ENCODE data around the gene HLA-DQB1.
"Not testable (repeated sequence)": the region's sequence is repeated elsewhere in the genome, so short reads cannot be mapped to it uniquely, and the experiment has no call there.

The HLA-DQB1 gene

DNA sequence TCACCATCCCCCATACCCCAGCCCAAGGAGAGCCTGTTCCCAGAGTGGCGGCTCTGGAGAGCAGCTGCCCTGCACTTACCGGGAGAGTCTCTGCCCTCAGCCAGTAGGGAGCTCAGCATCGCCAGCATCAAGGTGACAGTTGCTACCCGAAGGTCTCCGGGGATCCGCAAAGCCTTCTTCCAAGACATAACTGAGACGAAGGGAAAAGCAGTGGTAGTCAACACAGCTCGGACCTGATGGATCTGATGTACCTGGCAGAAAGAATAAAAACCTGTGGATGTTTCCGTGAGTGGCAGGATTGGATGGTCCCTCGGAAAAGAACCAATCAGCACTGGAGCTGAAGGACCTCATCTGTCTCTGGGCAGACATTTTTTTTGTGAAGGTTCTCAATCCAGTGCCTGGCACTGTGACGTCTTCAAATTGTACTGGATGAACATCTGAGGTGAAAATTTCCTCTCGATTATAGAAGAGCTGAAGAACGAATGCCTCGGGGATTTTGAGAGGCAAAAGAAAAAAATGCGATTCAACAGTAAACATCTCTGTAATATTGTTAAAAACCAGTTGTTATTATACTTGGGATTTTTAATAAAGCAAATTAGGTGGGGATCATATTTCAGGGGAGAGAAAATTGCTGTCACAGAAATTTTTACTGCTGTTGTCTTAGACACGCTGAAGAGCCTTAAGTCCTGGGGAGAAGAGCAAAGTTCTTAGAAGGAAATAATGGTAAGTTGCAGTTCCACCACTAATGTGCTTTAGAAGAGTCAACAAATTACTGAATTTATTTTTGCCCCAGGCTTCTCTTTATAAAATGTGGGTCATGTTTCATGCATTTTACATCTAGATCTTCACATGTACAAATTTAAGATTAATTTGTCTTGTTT lies at the start of gene HLA-DQB1:
TSS of gene HLA-DQB1 (minus strand) at position 238 of the 881 bp plus-strand sequence. CDS start at position 188, 50 bp downstream.
- Mint-ChIP-seq H3K36me3 (ENCODE audit: low read depth) (no peaks in the 10 kb centered on the region), H3K27me3 (peaks cover 33% of the 10 kb centered on the region), H3K4me3 (peak within 1 kb of the TSS; percentile 78), H3K4me1 (ENCODE audit: low read depth) (peaks cover 52% of the 10 kb centered on the region), H3K27ac (peak within 1 kb of the TSS; percentile 67), H3K9me3 (no peaks in the 10 kb centered on the region)
- peak; percentile 63 for DNase-seq

DNA sequence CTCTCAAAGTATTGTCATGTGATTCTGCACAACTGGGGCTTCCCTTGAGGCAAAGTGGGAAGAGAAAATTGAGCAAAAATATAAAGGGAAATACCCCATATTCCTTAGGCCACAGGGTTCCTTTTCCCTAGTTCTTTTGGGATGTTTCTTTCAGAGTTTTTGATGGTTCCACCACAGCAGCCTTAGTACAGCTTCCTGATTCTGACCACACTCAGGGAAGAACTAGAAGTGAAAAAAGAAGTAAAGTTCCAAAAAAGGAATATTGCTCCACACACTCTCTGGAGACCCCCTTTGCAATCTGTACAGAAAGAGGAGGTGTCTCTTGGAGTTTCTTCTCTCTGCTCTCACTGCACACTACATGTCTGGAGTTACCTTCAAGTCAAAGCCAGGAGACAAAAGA lies 46.8 kb upstream of the HLA-DQB1 start:
- Mint-ChIP-seq H3K9me3 (no peaks in the 10 kb centered on the region), H3K36me3 (ENCODE audit: low read depth) (no peaks in the 10 kb centered on the region), H3K27me3 (no peaks in the 10 kb centered on the region)

DNA sequence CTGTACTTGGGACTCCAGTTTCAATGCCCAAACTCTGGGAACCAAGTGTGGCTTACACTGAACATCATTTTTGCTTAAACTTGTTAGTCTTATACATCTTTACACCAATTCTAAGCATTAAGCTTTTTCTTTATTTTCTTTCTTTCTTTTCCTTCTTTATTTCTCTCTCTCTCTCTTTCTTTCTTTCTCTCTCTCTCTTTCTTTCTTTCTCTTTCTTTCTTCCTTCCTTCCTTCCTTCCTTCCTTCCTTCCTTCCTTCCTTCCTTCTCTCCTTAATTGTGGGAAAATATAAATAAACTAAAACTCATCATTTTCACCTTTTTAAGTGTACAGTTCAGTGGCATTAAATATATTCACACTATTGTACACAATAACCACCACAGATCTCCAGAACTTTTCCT lies 43.2 kb upstream of the HLA-DQB1 start:
- no peak for DNase-seq
- no peaks in the 10 kb centered on the region for H3K36me3 Mint-ChIP-seq (ENCODE audit: low read depth)
- no peaks in the 10 kb centered on the region for H3K27me3 Mint-ChIP-seq
- no peaks in the 10 kb centered on the region for H3K4me1 Mint-ChIP-seq (ENCODE audit: low read depth)
- peaks cover 2% of the 10 kb centered on the region for H3K9me3 Mint-ChIP-seq
- H3K27ac Mint-ChIP-seq, result no peak overlapping the region
- no peak overlapping the region for H3K4me3 Mint-ChIP-seq

More for the DNA sequence above, 46.8 kb upstream of the HLA-DQB1 start:
- no peak overlapping the region for H3K27ac Mint-ChIP-seq
- no peak for DNase-seq
- H3K4me3 Mint-ChIP-seq, result no peak overlapping the region
- H3K4me1 Mint-ChIP-seq (ENCODE audit: low read depth), result no peaks in the 10 kb centered on the region

DNA sequence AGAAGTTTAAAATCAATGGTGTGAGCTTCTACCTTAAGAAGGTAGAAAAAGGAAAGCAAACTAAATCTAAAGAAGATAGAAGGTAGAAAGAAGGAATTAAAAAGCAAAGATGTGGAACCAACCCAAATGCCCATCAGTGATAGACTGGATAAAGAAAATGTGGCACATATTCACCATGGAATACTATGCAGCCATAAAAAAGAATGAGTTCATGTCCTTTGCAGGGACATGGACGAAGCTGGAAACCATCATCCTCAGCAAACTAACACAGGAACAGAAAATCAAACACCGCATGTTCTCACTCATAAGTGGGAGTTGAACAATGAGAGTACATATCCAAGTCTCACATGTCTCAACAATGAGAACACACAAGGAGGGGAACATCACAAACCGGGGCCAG lies 38.7 kb upstream of the HLA-DQB1 start:
- H3K4me3 Mint-ChIP-seq, result not testable (repeated sequence)

DNA sequence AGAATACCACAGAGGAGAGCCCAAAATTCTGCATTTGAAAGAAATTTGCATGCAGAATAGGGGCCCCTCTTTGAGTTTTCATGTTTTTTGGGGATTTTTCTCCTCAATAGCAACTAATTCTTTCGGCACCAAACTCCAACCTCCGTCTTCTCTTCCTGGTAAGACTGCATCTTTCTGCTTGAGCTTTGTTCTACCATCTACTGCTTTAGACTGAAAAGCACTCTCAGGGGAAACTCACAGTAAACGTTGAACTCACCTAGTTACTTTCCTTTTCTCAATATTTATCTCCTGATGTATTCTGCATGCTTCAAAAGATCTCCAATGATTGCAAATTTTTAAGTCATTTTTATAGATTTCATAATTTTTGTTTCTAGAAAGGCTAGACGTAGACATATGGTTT lies 36.9 kb upstream of the HLA-DQB1 start:
- Mint-ChIP-seq H3K4me3 (no peak overlapping the region), H3K9me3 (peaks cover 2% of the 10 kb centered on the region), H3K27me3 (peaks cover 23% of the 10 kb centered on the region), H3K27ac (no peak overlapping the region), H3K4me1 (ENCODE audit: low read depth) (peaks cover 4% of the 10 kb centered on the region), H3K36me3 (ENCODE audit: low read depth) (no peaks in the 10 kb centered on the region)
- DNase-seq, result no peak

More for the DNA sequence above, 38.7 kb upstream of the HLA-DQB1 start:
- H3K36me3 Mint-ChIP-seq (ENCODE audit: low read depth); H3K27ac Mint-ChIP-seq; H3K9me3 Mint-ChIP-seq; DNase-seq; H3K4me1 Mint-ChIP-seq (ENCODE audit: low read depth): not testable (repeated sequence)
- H3K27me3 Mint-ChIP-seq, result peaks cover 23% of the 10 kb centered on the region

DNA sequence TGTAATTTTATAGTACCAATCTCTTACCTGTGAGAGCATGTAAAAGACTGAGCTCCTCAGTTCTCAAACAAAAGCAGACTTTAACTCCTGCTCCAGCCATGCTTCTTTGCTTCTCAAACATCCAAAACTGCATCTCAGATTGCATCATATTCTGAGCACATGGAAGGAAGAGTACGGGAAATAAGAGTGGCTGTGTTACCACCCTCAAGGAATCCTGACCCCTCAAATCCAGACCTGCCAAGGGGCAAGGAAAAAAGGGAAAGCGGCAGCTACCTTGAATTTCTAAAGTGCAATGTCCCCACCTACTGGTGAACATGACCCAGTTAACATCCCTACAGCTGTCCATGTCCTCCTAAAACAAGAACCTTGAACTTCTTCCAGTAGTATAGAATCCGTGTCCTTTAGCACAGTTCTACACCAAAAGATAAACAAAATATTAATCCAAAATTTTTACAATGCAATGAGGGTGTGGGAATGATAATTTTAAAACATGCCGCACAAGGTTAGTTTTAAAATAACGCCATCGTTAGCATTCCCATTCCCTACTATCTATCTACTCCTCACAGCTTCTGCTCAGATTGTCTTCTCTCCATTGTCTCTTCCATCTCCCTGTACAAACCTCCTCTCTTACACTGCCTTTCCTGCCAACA lies 34.1 kb upstream of the HLA-DQB1 start:
- H3K4me1 Mint-ChIP-seq (ENCODE audit: low read depth), result peaks cover 4% of the 10 kb centered on the region
- DNase-seq, result peak; percentile 37
- no peak overlapping the region for H3K4me3 Mint-ChIP-seq
- peaks cover 2% of the 10 kb centered on the region for H3K9me3 Mint-ChIP-seq
- H3K27me3 Mint-ChIP-seq, result peaks cover 23% of the 10 kb centered on the region
- no peak overlapping the region for H3K27ac Mint-ChIP-seq
- H3K36me3 Mint-ChIP-seq (ENCODE audit: low read depth), result no peaks in the 10 kb centered on the region

DNA sequence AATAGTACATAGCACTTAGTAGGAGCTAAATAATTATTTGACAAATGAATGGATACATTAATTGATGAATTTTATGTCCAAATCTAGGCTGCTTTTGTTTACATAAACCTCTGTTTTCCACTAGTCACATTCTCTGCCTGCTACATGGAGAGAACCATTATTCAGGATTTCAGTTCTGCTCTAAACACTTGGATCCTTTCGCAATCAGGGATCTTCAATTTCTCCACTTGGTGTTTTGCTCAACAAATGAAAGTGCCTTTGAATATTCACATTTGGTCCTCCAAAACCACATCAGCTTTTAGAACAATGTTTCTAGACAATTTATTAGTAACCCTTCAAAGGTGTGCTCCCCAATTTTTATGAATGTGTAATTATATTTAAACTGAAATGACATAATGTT lies 30.6 kb upstream of the HLA-DQB1 start:
- Mint-ChIP-seq H3K4me3 (no peak overlapping the region), H3K27me3 (peaks cover 39% of the 10 kb centered on the region), H3K4me1 (ENCODE audit: low read depth) (peaks cover 5% of the 10 kb centered on the region), H3K9me3 (no peaks in the 10 kb centered on the region), H3K36me3 (ENCODE audit: low read depth) (no peaks in the 10 kb centered on the region), H3K27ac (no peak overlapping the region)
- no peak for DNase-seq

DNA sequence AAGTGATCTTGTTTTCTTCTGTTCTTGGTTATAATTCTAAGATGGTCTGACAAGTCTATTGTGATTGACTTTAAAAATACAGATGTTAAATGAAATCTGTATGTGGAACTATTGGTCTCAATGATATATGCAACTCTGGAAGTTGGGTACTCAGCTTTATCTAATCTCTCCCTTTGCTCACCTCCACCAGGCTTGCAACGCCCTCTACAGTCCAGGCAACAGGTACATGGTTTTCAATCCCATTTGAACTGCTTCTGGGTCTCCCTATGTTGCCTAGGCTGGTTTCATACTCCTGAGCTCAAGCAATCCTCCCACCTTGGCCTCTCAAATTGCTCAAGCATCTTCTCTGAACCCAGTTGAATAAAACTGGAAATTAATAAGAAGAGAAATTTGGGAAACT lies 25.6 kb upstream of the HLA-DQB1 start:
- peaks cover 20% of the 10 kb centered on the region for H3K27me3 Mint-ChIP-seq
- H3K36me3 Mint-ChIP-seq (ENCODE audit: low read depth), result no peaks in the 10 kb centered on the region
- H3K4me3 Mint-ChIP-seq, result no peak overlapping the region
- no peaks in the 10 kb centered on the region for H3K9me3 Mint-ChIP-seq
- DNase-seq, result peak; percentile 43
- peaks cover 12% of the 10 kb centered on the region for H3K4me1 Mint-ChIP-seq (ENCODE audit: low read depth)
- H3K27ac Mint-ChIP-seq, result no peak overlapping the region

DNA sequence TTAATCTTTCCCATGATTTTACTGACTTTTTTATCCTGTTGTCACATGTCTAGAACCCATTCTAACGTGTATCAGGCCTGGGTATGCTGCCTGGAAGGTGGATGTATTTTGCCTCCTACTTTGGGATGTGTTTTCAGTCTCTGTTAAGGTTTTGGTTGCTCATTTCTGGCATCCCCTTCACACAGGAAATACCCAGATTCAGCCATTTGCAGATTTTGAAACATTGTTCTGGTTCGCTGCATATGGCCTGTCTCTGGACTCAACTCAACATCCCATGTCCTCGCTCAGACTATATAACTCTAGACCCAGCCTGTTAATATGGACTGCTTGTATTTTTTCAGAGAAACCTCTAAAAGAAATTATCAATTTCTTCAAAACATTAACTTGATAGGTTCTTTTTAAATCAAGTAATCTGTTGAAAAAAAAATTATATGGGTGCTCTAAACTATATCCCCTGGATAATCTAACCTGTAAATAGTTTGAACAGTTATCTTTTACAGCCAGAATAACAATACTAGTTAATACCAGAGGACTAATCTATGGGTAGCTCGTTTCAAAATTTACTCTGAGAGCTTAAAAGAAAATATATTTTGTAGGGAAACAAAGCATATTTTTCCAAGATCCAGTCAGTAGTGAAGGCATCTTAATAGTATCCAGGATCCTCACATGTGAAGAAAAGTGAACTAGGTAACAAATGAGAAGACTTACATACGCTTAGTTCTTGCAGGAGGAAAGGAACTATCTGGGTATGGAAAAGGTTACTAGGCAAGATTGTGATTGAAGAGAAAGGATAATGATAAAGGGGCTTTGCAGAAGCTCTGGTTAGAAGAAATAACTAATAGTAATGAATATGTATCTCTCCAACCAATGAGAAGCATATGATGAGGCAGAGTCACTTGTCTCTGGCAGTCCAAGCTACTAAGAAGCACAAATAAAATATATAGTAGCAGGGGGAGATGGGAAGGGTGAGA lies 23.4 kb upstream of the HLA-DQB1 start:
- no peak for DNase-seq
- H3K36me3 Mint-ChIP-seq (ENCODE audit: low read depth), result no peaks in the 10 kb centered on the region
- H3K27me3 Mint-ChIP-seq, result peaks cover 18% of the 10 kb centered on the region
- H3K9me3 Mint-ChIP-seq, result no peaks in the 10 kb centered on the region
- no peak overlapping the region for H3K4me3 Mint-ChIP-seq
- peaks cover 29% of the 10 kb centered on the region for H3K4me1 Mint-ChIP-seq (ENCODE audit: low read depth)
- H3K27ac Mint-ChIP-seq, result no peak overlapping the region

DNA sequence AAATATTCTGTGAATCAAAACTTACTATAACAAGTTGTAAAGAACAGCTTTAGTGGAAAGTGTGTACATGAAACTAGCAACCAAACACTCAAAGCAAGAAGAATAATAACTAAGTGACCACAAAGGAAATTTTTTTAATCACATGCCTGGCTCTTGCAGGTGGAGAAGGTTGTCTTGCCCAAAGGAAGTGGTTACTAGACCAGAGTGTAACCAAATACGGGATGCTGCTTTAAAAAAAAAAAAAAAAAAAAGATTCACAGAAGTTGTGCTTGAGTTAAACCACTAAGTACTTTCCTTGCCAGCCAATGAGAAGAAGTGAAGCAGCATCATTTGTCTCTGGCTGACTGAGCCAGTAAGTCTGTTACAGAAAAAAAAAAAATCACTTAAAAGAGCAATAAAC lies 19.1 kb upstream of the HLA-DQB1 start:
- Mint-ChIP-seq H3K36me3 (ENCODE audit: low read depth) (no peaks in the 10 kb centered on the region), H3K4me1 (ENCODE audit: low read depth) (peaks cover 29% of the 10 kb centered on the region), H3K4me3 (peak overlapping the region; percentile 6), H3K27me3 (no peaks in the 10 kb centered on the region), H3K9me3 (no peaks in the 10 kb centered on the region), H3K27ac (peak overlapping the region; percentile 76)
- no peak for DNase-seq

DNA sequence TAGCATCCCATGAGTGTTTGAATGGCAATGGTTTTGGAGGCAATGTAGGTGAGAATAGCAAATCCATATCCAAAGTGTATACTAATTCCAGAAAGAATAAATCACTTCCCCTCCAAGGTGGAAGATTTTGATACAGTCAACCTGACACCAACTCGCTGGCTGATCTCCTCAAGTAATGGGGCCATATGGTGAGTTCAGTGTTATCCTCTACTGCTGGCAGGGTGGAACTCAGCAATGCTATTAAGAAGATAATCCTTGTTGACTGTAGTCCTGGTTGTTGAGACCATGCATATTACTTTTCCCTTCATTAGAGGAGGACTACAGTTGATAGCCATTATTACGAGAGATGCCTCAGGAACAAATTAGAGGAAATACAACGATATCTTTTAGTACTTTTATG lies 17.8 kb upstream of the HLA-DQB1 start:
- no peak for DNase-seq
- Mint-ChIP-seq H3K4me3 (no peak overlapping the region), H3K9me3 (no peaks in the 10 kb centered on the region), H3K36me3 (ENCODE audit: low read depth) (no peaks in the 10 kb centered on the region), H3K4me1 (ENCODE audit: low read depth) (peaks cover 22% of the 10 kb centered on the region), H3K27me3 (no peaks in the 10 kb centered on the region), H3K27ac (no peak overlapping the region)

DNA sequence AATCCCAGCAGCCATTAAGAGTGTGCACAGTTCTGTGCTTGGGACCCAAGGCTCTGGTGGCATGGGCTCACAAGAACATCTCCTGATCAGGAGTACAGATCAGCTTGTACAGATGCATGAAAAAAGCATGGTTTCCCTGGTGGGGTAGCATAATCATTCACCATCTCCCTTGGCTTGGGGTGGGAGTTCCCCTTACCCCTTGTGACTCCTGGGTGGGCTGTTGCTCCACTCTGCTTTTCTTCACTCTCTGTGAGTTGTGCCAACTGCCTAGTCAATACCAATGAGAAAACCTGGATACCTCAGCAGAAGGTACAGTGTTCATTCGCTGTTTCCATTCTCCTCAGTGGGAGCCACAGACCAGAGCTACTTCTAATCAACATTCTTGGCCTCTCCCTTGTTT lies 13.6 kb upstream of the HLA-DQB1 start:
- Mint-ChIP-seq H3K27me3 (no peaks in the 10 kb centered on the region), H3K4me1 (ENCODE audit: low read depth) (peaks cover 5% of the 10 kb centered on the region), H3K36me3 (ENCODE audit: low read depth) (no peaks in the 10 kb centered on the region), H3K9me3 (peaks cover 16% of the 10 kb centered on the region), H3K4me3 (no peak overlapping the region), H3K27ac (no peak overlapping the region)
- DNase-seq, result no peak

DNA sequence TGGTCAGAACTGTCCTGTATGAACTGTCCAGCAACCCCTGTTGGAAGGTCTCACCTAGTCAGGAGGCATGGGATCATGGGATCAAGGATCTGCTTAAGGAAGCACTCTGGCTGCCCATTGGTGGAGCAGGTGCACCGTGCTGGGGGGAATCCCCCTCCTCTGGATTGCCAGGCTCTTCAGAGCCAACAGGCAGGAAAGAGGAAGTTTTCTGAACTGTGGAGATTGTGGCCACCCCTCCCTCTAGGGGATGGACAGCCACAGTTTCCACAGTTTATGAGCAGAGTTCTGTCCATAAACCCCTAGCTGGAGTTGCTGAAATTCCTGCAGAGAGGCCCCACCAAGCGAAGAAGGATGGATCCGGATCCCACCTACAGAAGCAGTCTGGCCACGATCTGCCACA lies 13.0 kb upstream of the HLA-DQB1 start:
- Mint-ChIP-seq H3K27me3 (no peaks in the 10 kb centered on the region), H3K36me3 (ENCODE audit: low read depth) (no peaks in the 10 kb centered on the region), H3K27ac (no peak overlapping the region), H3K4me1 (ENCODE audit: low read depth) (peaks cover 3% of the 10 kb centered on the region), H3K9me3 (peaks cover 16% of the 10 kb centered on the region), H3K4me3 (no peak overlapping the region)
- no peak for DNase-seq

DNA sequence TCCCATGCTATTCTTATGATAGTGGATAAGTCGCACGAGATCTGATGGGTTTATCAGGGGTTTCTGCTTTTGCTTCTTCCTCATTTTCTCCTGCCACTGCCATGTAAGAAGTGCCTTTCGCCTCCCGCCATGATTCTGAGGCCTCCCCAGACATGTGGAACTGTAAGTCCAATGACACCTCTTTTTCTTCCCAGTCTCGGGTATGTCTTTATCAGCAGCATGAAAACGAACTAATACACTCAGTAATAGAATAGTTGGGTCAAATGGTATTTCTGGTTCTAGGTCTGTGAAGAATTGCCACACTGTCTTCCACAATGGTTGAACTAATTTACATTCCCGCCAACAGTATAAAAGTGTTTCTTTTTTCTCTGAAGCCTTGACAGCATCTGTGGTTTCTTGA lies 7.7 kb upstream of the HLA-DQB1 start:
- not testable (repeated sequence) for H3K27ac Mint-ChIP-seq; H3K36me3 Mint-ChIP-seq (ENCODE audit: low read depth)
- peaks cover 30% of the 10 kb centered on the region for H3K9me3 Mint-ChIP-seq

More for the DNA sequence above, 7.7 kb upstream of the HLA-DQB1 start:
- H3K27me3 Mint-ChIP-seq; DNase-seq; H3K4me3 Mint-ChIP-seq; H3K4me1 Mint-ChIP-seq (ENCODE audit: low read depth): not testable (repeated sequence)

All from activated T-cell treated with anti-CD3 and anti-CD28 coated beads, Interleukin-2, amount 50 U/mL, for 24 hours (primary cell).